Measurements from ENCODE around the gene AMH. TPM values are rescaled to one million over a fixed set of nuclear protein-coding genes. Genes with fewer than 3 reads are reported as not detected.

The AMH gene
- total and polyA plus RNA-seq, 2 of the 13 experiments (the other 11 are each of a cell fraction or from before 2014, with no cell fraction given): 0.03 to 0.18 TPM

GRCh38 chr19:2252797-2253105 lies 3.6 kb downstream of the AMH start (continued):
- TF ChIP-seq IRF9 (CRISPR knock-in tag; IDR thresholded peaks at IDR 0.05; ENCODE audit: borderline replicate concordance): no peak
- no peak for TF ChIP-seq ZNF639 (CRISPR knock-in tag; conservative IDR thresholded peaks at IDR 0.05)
- peak; percentile 75; the same call in 1 of the 2 replicates for TF ChIP-seq ZNF232 (CRISPR knock-in tag; IDR thresholded peaks at IDR 0.05; ENCODE audit: borderline replicate concordance)
- TF ChIP-seq TFAP4 (IDR thresholded peaks at IDR 0.05; ENCODE audit: borderline replicate concordance, low read depth): peak; percentile 8; the same call in 1 of the 2 replicates
- TF ChIP-seq ZNF407 (CRISPR knock-in tag; IDR thresholded peaks at IDR 0.05; ENCODE audit: not compliant biosample characterization): no peak
- TF ChIP-seq, protein P1, sequence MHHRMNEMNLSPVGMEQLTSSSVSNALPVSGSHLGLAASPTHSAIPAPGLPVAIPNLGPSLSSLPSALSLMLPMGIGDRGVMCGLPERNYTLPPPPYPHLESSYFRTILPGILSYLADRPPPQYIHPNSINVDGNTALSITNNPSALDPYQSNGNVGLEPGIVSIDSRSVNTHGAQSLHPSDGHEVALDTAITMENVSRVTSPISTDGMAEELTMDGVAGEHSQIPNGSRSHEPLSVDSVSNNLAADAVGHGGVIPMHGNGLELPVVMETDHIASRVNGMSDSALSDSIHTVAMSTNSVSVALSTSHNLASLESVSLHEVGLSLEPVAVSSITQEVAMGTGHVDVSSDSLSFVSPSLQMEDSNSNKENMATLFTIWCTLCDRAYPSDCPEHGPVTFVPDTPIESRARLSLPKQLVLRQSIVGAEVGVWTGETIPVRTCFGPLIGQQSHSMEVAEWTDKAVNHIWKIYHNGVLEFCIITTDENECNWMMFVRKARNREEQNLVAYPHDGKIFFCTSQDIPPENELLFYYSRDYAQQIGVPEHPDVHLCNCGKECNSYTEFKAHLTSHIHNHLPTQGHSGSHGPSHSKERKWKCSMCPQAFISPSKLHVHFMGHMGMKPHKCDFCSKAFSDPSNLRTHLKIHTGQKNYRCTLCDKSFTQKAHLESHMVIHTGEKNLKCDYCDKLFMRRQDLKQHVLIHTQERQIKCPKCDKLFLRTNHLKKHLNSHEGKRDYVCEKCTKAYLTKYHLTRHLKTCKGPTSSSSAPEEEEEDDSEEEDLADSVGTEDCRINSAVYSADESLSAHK (CRISPR knock-in tag; IDR thresholded peaks at IDR 0.05; ENCODE audit: borderline replicate concordance): no peak
- TF ChIP-seq ZNF543 (CRISPR knock-in tag; IDR thresholded peaks at IDR 0.05): 0 out of 2 replicates have a peak, but pooled peaks have one; percentile 58
- TF ChIP-seq, protein P2, sequence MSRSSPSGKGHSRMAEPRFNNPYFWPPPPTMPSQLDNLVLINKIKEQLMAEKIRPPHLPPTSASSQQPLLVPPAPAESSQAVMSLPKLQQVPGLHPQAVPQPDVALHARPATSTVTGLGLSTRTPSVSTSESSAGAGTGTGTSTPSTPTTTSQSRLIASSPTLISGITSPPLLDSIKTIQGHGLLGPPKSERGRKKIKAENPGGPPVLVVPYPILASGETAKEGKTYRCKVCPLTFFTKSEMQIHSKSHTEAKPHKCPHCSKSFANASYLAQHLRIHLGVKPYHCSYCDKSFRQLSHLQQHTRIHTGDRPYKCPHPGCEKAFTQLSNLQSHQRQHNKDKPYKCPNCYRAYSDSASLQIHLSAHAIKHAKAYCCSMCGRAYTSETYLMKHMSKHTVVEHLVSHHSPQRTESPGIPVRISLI (CRISPR knock-in tag; IDR thresholded peaks at IDR 0.05; ENCODE audit: borderline replicate concordance): no peak
- no peak for TF ChIP-seq KDM3A (CRISPR knock-in tag; IDR thresholded peaks at IDR 0.05; ENCODE audit: low read depth)
- TF ChIP-seq, protein P3, sequence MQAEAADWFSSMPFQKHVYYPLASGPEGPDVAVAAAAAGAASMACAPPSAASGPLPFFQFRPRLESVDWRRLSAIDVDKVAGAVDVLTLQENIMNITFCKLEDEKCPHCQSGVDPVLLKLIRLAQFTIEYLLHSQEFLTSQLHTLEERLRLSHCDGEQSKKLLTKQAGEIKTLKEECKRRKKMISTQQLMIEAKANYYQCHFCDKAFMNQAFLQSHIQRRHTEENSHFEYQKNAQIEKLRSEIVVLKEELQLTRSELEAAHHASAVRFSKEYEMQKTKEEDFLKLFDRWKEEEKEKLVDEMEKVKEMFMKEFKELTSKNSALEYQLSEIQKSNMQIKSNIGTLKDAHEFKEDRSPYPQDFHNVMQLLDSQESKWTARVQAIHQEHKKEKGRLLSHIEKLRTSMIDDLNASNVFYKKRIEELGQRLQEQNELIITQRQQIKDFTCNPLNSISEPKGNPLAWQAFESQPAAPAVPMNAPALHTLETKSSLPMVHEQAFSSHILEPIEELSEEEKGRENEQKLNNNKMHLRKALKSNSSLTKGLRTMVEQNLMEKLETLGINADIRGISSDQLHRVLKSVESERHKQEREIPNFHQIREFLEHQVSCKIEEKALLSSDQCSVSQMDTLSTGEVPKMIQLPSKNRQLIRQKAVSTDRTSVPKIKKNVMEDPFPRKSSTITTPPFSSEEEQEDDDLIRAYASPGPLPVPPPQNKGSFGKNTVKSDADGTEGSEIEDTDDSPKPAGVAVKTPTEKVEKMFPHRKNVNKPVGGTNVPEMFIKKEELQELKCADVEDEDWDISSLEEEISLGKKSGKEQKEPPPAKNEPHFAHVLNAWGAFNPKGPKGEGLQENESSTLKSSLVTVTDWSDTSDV (CRISPR knock-in tag; IDR thresholded peaks at IDR 0.05): no peak

Data from HepG2 (cell line).